Measurements from ENCODE around the gene OLIG2.

The OLIG2 gene

DNA sequence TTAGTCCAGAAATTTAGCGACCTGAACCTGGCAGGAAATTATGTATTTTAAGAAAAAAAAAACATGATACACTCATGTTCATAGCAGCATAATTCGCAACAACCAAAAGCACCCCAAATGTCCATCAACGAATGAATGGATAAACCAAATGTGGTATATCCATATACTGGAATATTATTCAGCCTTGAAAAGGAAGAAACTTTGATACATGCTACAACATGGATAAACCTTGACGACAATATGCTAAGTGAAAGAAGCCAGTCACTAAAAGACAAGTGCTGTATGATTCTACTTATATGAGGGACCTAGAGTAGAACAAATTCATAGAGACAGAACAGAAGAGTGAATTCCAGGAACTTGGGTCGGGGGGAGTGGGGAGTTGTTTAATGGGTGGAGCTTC is 43.5 kb downstream of the OLIG2 start:
- no peak for DNase-seq

DNA sequence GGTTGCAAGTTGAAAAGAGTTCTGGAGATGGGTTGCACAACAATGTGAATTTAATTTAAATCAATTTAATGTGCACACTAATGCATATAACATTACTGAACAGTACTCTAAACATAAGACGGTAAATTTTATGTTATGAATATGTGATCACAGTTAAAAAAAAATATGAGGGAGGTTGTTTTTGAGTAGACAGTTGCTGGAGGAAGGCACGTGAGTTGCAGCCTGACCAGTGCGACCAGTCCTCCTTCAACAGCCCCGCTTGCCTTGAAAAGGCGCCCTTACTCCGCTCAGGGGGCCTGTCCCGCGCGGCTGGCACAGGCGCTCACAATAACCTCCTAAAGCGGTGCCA is 43.9 kb downstream of the OLIG2 start:
- DNase-seq = no peak

DNA sequence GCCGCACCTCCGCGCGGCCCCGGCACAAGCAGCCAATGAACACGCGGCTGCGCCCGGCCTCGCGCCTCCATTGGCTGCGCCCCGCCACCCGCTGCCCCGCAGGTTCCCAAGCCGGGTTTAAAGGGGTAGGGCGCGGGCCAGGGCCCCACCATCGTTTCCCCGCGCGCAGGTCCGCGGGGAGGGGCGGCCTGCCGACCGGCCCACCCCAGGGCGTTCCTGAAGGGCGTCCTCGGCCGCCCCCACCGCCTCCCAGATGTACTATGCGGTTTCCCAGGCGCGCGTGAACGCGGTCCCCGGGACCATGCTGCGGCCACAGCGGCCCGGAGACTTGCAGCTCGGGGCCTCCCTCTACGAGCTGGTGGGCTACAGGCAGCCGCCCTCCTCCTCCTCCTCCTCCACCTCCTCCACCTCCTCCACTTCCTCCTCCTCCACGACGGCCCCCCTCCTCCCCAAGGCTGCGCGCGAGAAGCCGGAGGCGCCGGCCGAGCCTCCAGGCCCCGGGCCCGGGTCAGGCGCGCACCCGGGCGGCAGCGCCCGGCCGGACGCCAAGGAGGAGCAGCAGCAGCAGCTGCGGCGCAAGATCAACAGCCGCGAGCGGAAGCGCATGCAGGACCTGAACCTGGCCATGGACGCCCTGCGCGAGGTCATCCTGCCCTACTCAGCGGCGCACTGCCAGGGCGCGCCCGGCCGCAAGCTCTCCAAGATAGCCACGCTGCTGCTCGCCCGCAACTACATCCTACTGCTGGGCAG is 44.4 kb downstream of the OLIG2 start, which contains the start of gene OLIG1:
Gene OLIG1 (plus strand): TSS at position 148 of the 750 bp plus-strand sequence. CDS start 106 bp downstream, at position 254.
- peak; percentile 25 for DNase-seq

DNA sequence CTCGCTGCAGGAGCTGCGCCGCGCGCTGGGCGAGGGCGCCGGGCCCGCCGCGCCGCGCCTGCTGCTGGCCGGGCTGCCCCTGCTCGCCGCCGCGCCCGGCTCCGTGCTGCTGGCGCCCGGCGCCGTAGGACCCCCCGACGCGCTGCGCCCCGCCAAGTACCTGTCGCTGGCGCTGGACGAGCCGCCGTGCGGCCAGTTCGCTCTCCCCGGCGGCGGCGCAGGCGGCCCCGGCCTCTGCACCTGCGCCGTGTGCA is 44.9 kb downstream of the OLIG2 start:
- no peak for DNase-seq

DNA sequence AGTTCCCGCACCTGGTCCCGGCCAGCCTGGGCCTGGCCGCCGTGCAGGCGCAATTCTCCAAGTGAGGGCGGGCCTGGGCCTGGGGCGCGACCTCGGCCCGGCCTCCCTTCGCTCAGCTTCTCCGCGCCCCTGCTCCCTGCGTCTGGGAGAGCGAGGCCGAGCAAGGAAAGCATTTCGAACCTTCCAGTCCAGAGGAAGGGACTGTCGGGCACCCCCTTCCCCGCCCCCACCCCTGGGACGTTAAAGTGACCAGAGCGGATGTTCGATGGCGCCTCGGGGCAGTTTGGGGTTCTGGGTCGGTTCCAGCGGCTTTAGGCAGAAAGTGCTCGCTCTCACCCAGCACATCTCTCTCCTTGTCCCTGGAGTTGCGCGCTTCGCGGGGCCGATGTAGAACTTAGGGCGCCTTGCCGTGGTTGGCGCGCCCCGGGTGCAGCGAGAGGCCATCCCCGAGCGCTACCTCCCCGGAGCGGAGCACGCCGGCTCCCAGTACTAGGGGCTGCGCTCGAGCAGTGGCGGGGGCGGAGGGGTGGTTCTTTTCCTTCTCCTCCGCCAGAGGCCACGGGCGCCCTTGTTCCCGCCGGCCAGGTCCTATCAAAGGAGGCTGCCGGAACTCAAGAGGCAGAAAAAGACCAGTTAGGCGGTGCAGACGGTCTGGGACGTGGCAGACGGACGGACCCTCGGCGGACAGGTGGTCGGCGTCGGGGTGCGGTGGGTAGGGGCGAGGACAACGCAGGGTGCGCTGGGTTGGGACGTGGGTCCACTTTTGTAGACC is 45.4 kb downstream of the OLIG2 start:
- no peak for DNase-seq

DNA sequence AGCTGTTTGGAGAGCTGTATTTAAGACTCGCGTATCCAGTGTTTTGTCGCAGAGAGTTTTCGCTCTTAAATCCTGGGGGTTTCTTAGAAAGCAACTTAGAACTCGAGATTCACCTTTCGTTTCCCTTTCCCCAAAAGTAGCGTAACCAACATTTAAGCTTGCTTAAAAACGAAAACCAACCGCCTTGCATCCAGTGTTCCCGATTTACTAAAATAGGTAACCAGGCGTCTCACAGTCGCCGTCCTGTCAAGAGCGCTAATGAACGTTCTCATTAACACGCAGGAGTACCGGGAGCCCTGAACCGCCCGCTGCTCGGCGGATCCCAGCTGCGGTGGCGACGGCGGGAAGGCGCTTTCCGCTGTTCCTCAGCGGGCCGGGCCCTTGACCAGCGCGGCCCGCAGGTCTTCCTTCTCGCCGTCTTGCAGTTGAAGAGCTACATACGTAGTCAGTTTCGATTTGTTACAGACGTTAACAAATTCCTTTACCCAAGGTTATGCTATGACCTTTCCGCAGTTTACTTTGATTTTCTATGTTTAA is 46.1 kb downstream of the OLIG2 start:
- peak; percentile 8 for DNase-seq

DNA sequence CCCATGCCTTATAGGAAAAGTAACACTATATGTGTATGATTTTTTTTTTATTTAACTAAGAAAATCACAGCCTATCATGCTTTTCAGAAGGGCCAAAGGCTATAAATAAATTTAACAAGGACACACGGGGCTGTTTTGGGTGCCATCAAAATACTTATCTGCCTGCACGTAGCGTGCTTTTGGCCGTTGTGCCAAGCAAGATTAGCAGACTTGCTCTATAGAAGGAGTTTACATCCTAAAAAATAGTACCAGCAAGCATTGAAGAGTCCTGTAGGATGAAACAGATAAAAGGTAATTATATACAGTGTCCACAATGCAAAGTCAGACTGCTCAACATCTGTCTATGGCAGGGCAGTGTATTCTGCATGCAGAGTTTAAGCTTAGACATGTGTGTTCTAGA is 47.9 kb downstream of the OLIG2 start:
- DNase-seq = no peak

DNA sequence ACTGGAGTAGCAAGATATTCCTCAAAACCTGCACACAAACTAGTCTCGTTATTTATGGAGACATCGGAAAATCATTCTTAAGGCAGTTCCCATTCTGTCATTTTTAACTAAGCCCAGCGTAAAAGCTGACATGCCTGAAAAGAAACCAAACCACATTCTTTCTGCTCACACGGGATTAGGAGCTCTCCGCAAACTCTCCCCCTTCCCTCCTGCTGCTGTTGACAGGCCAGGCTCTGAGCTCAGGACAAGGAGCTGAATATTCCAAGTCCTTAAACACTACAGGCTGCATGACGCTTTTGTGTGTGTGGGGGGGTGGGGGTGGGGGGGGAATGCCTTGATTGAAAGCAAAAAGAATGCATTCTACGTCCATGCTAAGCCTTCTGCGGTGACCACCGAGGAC is 49.4 kb downstream of the OLIG2 start:
- no peak for DNase-seq

DNA sequence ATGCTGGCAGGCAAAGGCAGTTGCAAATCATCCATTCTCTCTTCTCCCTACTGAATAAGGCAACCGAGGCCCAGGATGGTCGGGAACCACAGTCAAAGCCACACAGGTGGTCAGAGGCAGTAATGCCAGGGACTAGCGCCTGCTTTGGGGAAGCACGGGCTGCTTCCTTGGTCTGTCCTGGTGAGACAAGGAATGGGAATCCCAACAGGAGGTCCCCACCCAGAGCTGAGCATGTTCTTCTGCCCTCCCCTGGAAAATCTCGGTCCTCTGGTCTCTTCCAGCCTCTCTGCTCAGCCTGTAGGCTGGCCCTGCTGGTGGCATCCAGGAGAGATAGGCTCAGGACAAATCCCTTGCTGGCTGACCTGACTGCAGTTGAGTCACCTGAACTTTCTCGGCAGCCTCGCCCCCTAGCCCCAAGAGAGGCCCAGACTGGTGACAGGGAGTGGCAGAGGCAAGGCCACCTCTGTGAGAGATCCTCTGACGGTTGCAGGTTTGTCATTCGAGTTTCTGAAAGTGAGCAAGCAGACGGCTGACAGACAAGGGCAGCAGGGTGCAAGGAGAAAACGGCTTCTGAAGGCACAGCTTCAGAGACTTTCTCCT is 50.0 kb downstream of the OLIG2 start:
- no peak for DNase-seq

DNA sequence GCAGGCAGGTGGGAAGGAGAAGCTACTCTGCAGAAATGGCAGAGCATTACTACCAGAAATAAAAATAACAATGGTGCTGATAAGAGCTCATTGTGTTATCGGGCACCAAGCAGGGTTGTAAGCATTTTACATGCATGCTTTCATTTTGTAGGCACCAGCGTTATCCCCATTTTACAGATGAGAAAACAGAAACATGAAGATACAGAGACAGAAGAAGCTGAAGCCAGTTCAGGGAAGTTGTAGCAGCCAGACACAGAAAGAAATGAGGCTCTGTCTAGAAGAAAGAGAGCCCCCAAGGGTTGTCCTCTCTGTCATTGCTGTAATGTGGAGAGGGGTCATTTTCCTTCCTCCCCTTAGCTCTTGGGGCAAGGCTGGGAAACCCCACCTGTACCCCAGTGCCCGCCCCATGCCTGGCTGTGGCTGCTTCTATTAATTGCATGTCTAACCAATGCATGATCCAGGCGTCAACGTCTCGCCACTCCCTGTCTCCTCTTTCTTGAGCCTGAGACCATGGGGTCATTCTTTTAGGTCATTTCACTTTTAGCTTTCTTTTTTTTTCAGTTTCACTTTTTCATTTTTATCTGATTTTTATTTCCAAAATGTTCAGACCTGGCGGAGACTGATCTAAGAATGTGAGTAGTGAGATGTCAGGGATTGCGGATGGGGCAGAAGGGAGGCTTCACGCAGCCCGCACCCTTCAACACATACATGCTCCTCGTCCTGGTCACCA is 51.0 kb downstream of the OLIG2 start:
- no peak for DNase-seq

Data from NCI-H2029 (cell line).